Nasal cavity respiratory epithelium epithelial cell of viscerocranial mucosa (primary cell): ENCODE data around the gene NHSL1. TPM values are rescaled to one million over a fixed set of nuclear protein-coding genes. Genes with fewer than 3 reads are reported as not detected.

Experiments used
- total RNA-seq: library from RNA; depleted of rRNA; stranded (reverse); fragments of >200 nt; gene quantifications from 2 replicates; pipeline ENCODE4 v1.2.3, GENCODE V29; 2014

NHSL1 gene, protein sequence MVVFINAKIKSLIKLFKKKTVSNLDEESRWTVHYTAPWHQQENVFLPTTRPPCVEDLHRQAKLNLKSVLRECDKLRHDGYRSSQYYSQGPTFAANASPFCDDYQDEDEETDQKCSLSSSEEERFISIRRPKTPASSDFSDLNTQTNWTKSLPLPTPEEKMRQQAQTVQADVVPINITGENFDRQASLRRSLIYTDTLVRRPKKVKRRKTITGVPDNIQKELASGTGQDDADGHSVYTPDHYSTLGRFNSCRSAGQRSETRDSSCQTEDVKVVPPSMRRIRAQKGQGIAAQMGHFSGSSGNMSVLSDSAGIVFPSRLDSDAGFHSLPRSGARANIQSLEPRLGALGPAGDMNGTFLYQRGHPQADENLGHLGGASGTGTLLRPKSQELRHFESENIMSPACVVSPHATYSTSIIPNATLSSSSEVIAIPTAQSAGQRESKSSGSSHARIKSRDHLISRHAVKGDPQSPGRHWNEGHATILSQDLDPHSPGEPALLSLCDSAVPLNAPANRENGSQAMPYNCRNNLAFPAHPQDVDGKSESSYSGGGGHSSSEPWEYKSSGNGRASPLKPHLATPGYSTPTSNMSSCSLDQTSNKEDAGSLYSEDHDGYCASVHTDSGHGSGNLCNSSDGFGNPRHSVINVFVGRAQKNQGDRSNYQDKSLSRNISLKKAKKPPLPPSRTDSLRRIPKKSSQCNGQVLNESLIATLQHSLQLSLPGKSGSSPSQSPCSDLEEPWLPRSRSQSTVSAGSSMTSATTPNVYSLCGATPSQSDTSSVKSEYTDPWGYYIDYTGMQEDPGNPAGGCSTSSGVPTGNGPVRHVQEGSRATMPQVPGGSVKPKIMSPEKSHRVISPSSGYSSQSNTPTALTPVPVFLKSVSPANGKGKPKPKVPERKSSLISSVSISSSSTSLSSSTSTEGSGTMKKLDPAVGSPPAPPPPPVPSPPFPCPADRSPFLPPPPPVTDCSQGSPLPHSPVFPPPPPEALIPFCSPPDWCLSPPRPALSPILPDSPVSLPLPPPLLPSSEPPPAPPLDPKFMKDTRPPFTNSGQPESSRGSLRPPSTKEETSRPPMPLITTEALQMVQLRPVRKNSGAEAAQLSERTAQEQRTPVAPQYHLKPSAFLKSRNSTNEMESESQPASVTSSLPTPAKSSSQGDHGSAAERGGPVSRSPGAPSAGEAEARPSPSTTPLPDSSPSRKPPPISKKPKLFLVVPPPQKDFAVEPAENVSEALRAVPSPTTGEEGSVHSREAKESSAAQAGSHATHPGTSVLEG (N-terminal part only)
- 12.0 and 34.8 TPM in 2 replicates for total RNA-seq

DNA sequence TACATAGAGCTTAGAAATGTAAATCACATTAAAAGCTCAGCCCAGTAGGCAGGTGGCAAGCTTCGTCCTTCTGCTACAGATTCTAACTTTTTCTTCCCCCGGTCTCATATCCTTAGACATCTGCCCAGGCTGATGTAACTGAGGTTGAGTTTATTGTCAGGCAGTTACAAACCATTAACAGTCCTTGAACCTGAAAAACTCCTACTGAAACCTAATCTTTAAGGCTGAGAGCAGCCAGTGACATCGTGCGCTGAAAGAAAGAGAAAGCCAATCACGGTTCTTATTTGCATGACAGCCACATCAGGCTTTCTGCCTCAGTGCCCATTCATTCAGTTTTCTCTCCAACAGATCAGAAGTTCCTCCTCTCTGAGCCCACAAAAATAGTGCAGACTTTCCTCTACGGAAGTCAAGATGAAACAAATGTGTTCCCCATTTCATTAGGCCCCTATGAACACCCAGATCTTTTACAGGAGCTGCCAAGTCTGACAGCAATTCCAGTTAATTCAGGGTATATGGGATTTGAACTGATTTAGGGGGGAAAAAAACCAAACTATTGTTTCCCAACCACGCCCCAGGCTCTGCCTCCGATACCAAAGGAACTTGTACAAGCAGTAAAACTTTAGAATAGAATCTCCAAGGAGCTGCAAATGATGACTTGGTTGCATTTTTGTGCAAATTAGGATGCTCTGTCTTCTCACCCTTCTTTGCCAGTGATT, at the start of gene NHSL1:
Gene NHSL1 (minus strand): TSS at position 192 of the 716 bp plus-strand sequence. CDS start 204 bp downstream, outside the sequence.

DNA sequence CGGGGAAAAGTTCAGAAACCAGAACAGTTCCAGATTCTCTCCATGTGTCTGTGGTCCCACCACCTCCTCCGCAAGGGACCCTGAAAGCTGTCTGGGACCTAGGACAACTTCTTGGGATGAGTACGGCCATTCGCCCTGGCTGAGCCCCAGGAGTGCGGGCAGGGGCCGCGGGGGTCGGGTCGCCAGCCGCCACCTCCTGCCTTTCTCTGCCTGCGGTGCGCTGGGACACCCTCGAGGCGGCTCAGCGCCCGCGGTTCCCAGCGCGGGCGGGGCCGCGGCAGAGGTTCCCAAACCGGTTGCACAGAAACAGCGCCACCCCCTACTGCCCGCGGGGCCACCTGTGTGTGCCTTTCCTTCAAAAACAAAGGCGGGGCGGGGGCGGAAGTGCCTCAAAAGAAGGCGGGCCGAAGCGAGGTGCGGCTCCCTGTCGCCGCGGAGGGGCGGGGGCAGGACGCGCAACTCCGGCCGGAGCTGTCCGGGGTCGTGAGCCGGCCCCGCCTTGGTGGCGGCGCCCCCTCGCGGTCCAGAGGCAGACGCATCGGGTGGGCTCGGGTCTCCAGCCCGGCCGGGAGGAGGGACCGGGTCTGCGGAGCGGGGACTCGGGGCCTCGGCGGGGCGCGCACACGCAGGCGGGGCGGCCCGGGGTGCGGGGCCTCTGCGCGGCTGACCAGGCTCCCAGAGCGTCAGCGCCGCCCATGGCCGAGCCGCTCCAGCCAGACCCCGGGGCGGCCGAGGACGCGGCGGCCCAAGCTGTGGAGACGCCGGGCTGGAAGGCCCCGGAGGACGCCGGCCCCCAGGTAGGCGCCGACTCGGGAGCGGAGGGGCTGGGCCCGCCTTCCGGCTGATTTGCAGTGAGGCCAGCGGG, 95.3 kb downstream of the NHSL1 start, which contains the start of gene HEBP2:
Gene HEBP2 (plus strand): TSS at position 423 of the 865 bp plus-strand sequence. CDS start 273 bp downstream, at position 696.

DNA sequence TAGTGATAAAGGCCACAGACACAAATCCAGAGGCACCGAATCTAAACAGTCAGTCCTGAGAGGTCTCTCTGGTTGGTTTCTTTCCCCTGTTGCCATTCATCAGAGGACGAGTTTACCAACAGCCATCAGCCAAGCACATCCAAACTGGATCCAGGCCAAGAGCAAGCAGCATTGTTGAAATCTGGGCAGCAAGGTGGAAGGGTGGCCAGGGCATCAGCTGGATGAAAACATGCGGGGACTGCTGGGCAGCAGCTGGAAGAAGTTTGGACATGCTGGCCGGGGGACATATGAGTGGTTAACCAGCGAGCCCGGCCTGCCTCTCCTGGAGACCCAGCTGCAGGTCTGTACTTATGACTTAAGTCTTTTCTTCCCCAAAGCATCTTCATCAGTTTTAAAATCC, 121.5 kb downstream of the NHSL1 start, which contains the start of gene SMIM28:
Gene SMIM28 (plus strand): TSS at position 62 of the 400 bp plus-strand sequence. CDS start 168 bp downstream, at position 230.

Other genes with a start within 250 kb of the NHSL1 start
- not detected in 2 replicates for gene SMIM28, start 121.6 kb downstream of the NHSL1 start, total RNA-seq
- gene HEBP2, start 95.3 kb downstream of the NHSL1 start, total RNA-seq: 35.7 and 40.7 TPM in 2 replicates